Spleen (tissue), 11 donors: Measurements from ENCODE around the gene GPRC5B. TPM values are rescaled to one million over a fixed set of nuclear protein-coding genes. Genes with fewer than 3 reads are reported as not detected.

ENCODE experiments used
- DNase-seq: peaks from one replicate; pipeline ENCODE4 v3.0.0-alpha.2; 2020
- H3K27ac ChIP-seq, 8 donors: fragments of 200-600 bp; sonication (generic) in 7 of 8; 1 replicate in 4 of 8; 2 replicates in 4 of 8; pipeline versions ENCODE4 v1.5.0 to v1.8.0; 2016 to 2021; ENCODE audit warnings: inconsistent platforms in 4 of 8, mild to moderate bottlenecking in 4 of 8, moderate library complexity in 1 of 8
- H3K27me3 ChIP-seq, 7 donors: fragments of 200-600 bp; sonication (generic) in 6 of 7; replicated peaks in 1 of 7; 1 replicate in 4 of 7; 2 replicates in 3 of 7; pipeline versions ENCODE4 v1.5.0 to v1.8.0; 2016 to 2021; ENCODE audit warnings: inconsistent platforms in 3 of 7, mild to moderate bottlenecking in 1 of 7
- H3K36me3 ChIP-seq, 6 donors: fragments of 200-600 bp; sonication (generic) in 5 of 6; 1 replicate in 4 of 6; 2 replicates in 2 of 6; pipeline versions ENCODE4 v1.5.0 to v1.8.0; 2016 to 2021; ENCODE audit warnings: inconsistent platforms in 2 of 6
- H3K4me1 ChIP-seq, 6 donors: fragments of 200-600 bp; sonication (generic) in 5 of 6; 1 replicate in 3 of 6; 2 replicates in 3 of 6; pipeline versions ENCODE4 v1.5.0 to v1.8.0; 2016 to 2021; ENCODE audit warnings: inconsistent platforms in 3 of 6
- H3K4me3 ChIP-seq, 8 donors: fragments of 200-600 bp; sonication (generic) in 7 of 8; 1 replicate in 4 of 8; 2 replicates in 4 of 8; pipeline versions ENCODE4 v1.5.0 to v1.8.0; 2016 to 2021; ENCODE audit warnings: inconsistent platforms in 4 of 8, mild to moderate bottlenecking in 4 of 8, moderate library complexity in 2 of 8
- H3K9me3 ChIP-seq, 8 donors: fragments of 200-600 bp; sonication (generic) in 7 of 8; 1 replicate in 4 of 8; 2 replicates in 4 of 8; pipeline versions ENCODE4 v1.5.0 to v1.8.0; 2016 to 2021; ENCODE audit warnings: inconsistent platforms in 4 of 8
- CTCF ChIP-seq, 11 experiments: fragments of 200-600 bp in 7 of 11; fragments of 450-650 bp in 4 of 11; sonication (generic) in 4 of 11; IDR thresholded peaks in 8 of 11; conservative IDR thresholded peaks in 3 of 11; 1 replicate in 7 of 11; 2 replicates in 4 of 11; pipeline versions ENCODE4 v1.4.0 to v1.8.0; 2016 to 2021; ENCODE audit warnings: antibody characterized with exemption in 11 of 11, inconsistent platforms in 4 of 11, mild to moderate bottlenecking in 1 of 11
- POLR2A ChIP-seq, 3 donors: fragments of 450-650 bp; IDR thresholded peaks; one replicate each; pipeline ENCODE4 v1.5.1; 2017; ENCODE audit warnings: antibody characterized with exemption in 3 of 3, mild to moderate bottlenecking in 1 of 3
- POLR2AphosphoS5 ChIP-seq, 3 donors: sonication (generic); formaldehyde crosslinking; IDR thresholded peaks; one replicate each; pipeline ENCODE4 v1.5.1; 2017; ENCODE audit warnings: antibody characterized with exemption in 3 of 3
- WGBS, 5 donors: extraction: QIAGEN DNeasy Blood & Tissue Kit in 3 of 5; methylation state at CpG; one replicate each; pipeline versions ENCODE4 v1.1.5 to v1.1.7; 2013 to 2018; 5-methylcytosine and 5-hydroxymethylcytosine counted together
- intact Hi-C: fragments of 100-400 bp; cut with DNase I; formaldehyde crosslinking; loops from one replicate; pipeline ENCODE4 v1.15.0; 2023; ENCODE audit warnings: low total_unique reads
- polyA plus RNA-seq, 3 donors: library from polyadenylated mRNA; stranded (reverse); fragments of 200-250 nt; gene quantifications; one replicate each; pipeline ENCODE4 v1.2.1, GENCODE V29; 2013
- total RNA-seq, 7 donors: library from RNA; depleted of rRNA in 3 of 7; stranded (reverse); fragments of >200 nt in 3 of 7; fragmentation: NEBNext Ultra II Directional in 4 of 7; extraction: Animal tissue kit (Norgen Biotek cat#: 25700) in 4 of 7; gene quantifications; one replicate each; pipeline versions ENCODE4 v1.1.0 to v1.2.1, GENCODE V29; 2016 to 2021
- donor health status: healthy with polysubstance abuse.
- donor health status: DM: no; HTN: no; CAD: no; lungs with moderate emphysema.
- donor health status: DM: no; HTN: no; CAD: no.
- donor health status: Bipolar disorder and iron deficiency.
- donor health status: healthy.
- donor health status: DM: no; HTN: no; CAD: no.
- donor health status: DM: yes; HTN: yes; CAD: no.

The GPRC5B gene
- total and polyA plus RNA-seq, 10 donors: 4.0 to 8.6 (median 6.5) TPM

GRCh38 chr16:19864566-19864965 lies 20.1 kb downstream of the GPRC5B start:
- Histone ChIP-seq H3K4me3 (no peak overlapping the region), H3K9me3 (no peaks in the 10 kb centered on the region), H3K27me3 (no peaks in the 10 kb centered on the region), H3K36me3 (no peaks in the 10 kb centered on the region), H3K4me1 (no peaks in the 10 kb centered on the region), H3K27ac (no peak overlapping the region)
- intact Hi-C loops: no loop called here
- 87 to 97% (median 90%) methylated on average over 5 of the region's 5 CpGs for WGBS, 5 donors
- DNase-seq: peak; percentile 33
- TF ChIP-seq POLR2A (IDR thresholded peaks at IDR 0.05) (no peak), POLR2AphosphoS5 (IDR thresholded peaks at IDR 0.05) (no peak), CTCF (IDR thresholded peaks at IDR 0.05 in 8 of 11, conservative IDR thresholded peaks at IDR 0.05 in 3 of 11) (no peak)

- no peaks in the 10 kb centered on the region for H3K4me1 ChIP-seq
- 53 to 89% (median 86%) methylated on average over 1 of the region's 1 CpG for WGBS, 5 donors
- no peaks in the 10 kb centered on the region for H3K27me3 ChIP-seq
- H3K36me3 ChIP-seq: no peaks in the 10 kb centered on the region
- TF ChIP-seq POLR2A (IDR thresholded peaks at IDR 0.05) (no peak), POLR2AphosphoS5 (IDR thresholded peaks at IDR 0.05) (no peak), CTCF (IDR thresholded peaks at IDR 0.05 in 8 of 11, conservative IDR thresholded peaks at IDR 0.05 in 3 of 11) (no peak)
- peak; percentile 47 for DNase-seq
- no peak overlapping the region for H3K27ac ChIP-seq
- intact Hi-C loops: no loop called here
- H3K4me3 ChIP-seq: no peak overlapping the region
- no peaks in the 10 kb centered on the region for H3K9me3 ChIP-seq
Observed at GRCh38 chr16:19863990-19864389, 20.7 kb downstream of the GPRC5B start.

GRCh38 chr16:19861811-19862327 lies 22.8 kb downstream of the GPRC5B start:
- no peaks in the 10 kb centered on the region for H3K36me3 ChIP-seq
- H3K4me1 ChIP-seq: no peaks in the 10 kb centered on the region
- intact Hi-C loops: no loop called here
- no peak overlapping the region for H3K4me3 ChIP-seq
- no peak overlapping the region for H3K27ac ChIP-seq
- no peak for TF ChIP-seq POLR2A (IDR thresholded peaks at IDR 0.05)
- TF ChIP-seq CTCF (IDR thresholded peaks at IDR 0.05 in 8 of 11, conservative IDR thresholded peaks at IDR 0.05 in 3 of 11): no peak
- TF ChIP-seq POLR2AphosphoS5 (IDR thresholded peaks at IDR 0.05): no peak
- DNase-seq: peak; percentile 44
- H3K27me3 ChIP-seq: no peaks in the 10 kb centered on the region
- 78 to 87% (median 84%) methylated on average over 15 to 16 of the region's 16 CpGs for WGBS, 5 donors
- H3K9me3 ChIP-seq: no peaks in the 10 kb centered on the region

- H3K9me3 ChIP-seq: no peaks in the 10 kb centered on the region
Observed at GRCh38 chr16:19861133-19861532, 23.5 kb downstream of the GPRC5B start.

More at GRCh38 chr16:19861133-19861532, 23.5 kb downstream of the GPRC5B start:
- no peak for DNase-seq
- no peaks in the 10 kb centered on the region for H3K4me1 ChIP-seq
- TF ChIP-seq POLR2AphosphoS5 (IDR thresholded peaks at IDR 0.05): no peak
- TF ChIP-seq POLR2A (IDR thresholded peaks at IDR 0.05): no peak
- no peak for TF ChIP-seq CTCF (IDR thresholded peaks at IDR 0.05 in 8 of 11, conservative IDR thresholded peaks at IDR 0.05 in 3 of 11)
- intact Hi-C loops: no loop called here
- WGBS, 5 donors: 88 to 94% (median 89%) methylated on average over 3 of the region's 3 CpGs
- H3K27ac ChIP-seq: no peak overlapping the region
- no peaks in the 10 kb centered on the region for H3K36me3 ChIP-seq
- no peak overlapping the region for H3K4me3 ChIP-seq
- H3K27me3 ChIP-seq: no peaks in the 10 kb centered on the region
